ENCODE data around the gene CPA1. TPM values are rescaled to one million over a fixed set of nuclear protein-coding genes. Genes with fewer than 3 reads are reported as not detected.
A peak's percentile ranks its signal among the peaks of the same experiment; 100 is the strongest.

The CPA1 gene
- total RNA-seq, 1 donor from 2014 or later: not detected

DNA sequence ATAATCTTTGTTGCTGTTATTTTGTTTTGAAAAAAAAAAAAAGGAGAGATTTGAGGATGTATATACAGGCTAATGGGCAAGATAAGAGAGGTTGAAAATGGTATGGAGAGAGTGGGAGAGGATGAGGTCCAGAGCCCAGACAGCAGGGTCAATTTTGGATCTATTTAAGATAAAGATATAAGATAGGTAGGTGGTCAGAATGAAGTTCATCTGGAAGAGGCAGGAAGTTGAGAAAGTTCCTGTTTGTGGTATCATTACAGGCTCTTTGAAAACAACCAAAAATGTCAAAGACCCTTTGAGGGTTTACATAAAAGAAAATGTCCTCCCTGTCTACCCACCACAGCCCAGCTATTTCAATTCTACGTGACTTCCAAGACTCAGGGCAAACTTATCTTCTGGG, 53.0 kb downstream of the CPA1 start:
- no peaks in the 10 kb centered on the region for H3K27me3 Mint-ChIP-seq (ENCODE audit: unreplicated experiment)
- no peak overlapping the region for H3K27ac Mint-ChIP-seq (ENCODE audit: unreplicated experiment)
- H3K36me3 Mint-ChIP-seq (ENCODE audit: low read depth, unreplicated experiment): no peaks in the 10 kb centered on the region
- H3K4me1 Mint-ChIP-seq (ENCODE audit: unreplicated experiment): peaks cover 8% of the 10 kb centered on the region
- H3K4me3 Mint-ChIP-seq (ENCODE audit: unreplicated experiment): no peak overlapping the region
- TF ChIP-seq CTCF (IDR thresholded peaks at IDR 0.05; ENCODE audit: unreplicated experiment): no peak
- no peaks in the 10 kb centered on the region for H3K9me3 Mint-ChIP-seq (ENCODE audit: unreplicated experiment)
- no peak for DNase-seq (ENCODE audit: low spot score)

- no peaks in the 10 kb centered on the region for H3K9me3 Mint-ChIP-seq (ENCODE audit: unreplicated experiment)
- DNase-seq (ENCODE audit: low spot score): no peak
- no peaks in the 10 kb centered on the region for H3K36me3 Mint-ChIP-seq (ENCODE audit: low read depth, unreplicated experiment)
- no peak for TF ChIP-seq CTCF (IDR thresholded peaks at IDR 0.05; ENCODE audit: unreplicated experiment)
- peak overlapping the region; percentile 53 for H3K27ac Mint-ChIP-seq (ENCODE audit: unreplicated experiment)
- H3K27me3 Mint-ChIP-seq (ENCODE audit: unreplicated experiment): peaks cover 2% of the 10 kb centered on the region
- H3K4me3 Mint-ChIP-seq (ENCODE audit: unreplicated experiment): no peak overlapping the region
- H3K4me1 Mint-ChIP-seq (ENCODE audit: unreplicated experiment): peaks cover 15% of the 10 kb centered on the region
Measured at GRCh38 chr7:130435311-130435854, 55.1 kb downstream of the CPA1 start.

GRCh38 chr7:130436253-130436652, 56.0 kb downstream of the CPA1 start:
- H3K27me3 Mint-ChIP-seq (ENCODE audit: unreplicated experiment): peaks cover 3% of the 10 kb centered on the region
- no peak for TF ChIP-seq CTCF (IDR thresholded peaks at IDR 0.05; ENCODE audit: unreplicated experiment)
- peaks cover 15% of the 10 kb centered on the region for H3K4me1 Mint-ChIP-seq (ENCODE audit: unreplicated experiment)
- DNase-seq (ENCODE audit: low spot score): no peak
- no peak overlapping the region for H3K27ac Mint-ChIP-seq (ENCODE audit: unreplicated experiment)
- no peak overlapping the region for H3K4me3 Mint-ChIP-seq (ENCODE audit: unreplicated experiment)
- no peaks in the 10 kb centered on the region for H3K9me3 Mint-ChIP-seq (ENCODE audit: unreplicated experiment)
- H3K36me3 Mint-ChIP-seq (ENCODE audit: low read depth, unreplicated experiment): no peaks in the 10 kb centered on the region

Other genes with a start within 250 kb of the CPA1 start
- gene TMEM209, start 175.1 kb upstream of the CPA1 start, total RNA-seq (ENCODE audit: unreplicated experiment): 11.8 TPM
- gene SSMEM1, start 172.6 kb upstream of the CPA1 start, total RNA-seq (ENCODE audit: unreplicated experiment): not detected
- not detected for gene CPA2, start 113.6 kb upstream of the CPA1 start, total RNA-seq (ENCODE audit: unreplicated experiment)
- not detected for gene CPA4, start 87.3 kb upstream of the CPA1 start, total RNA-seq (ENCODE audit: unreplicated experiment)
- gene CPA5, start 35.7 kb upstream of the CPA1 start, total RNA-seq (ENCODE audit: unreplicated experiment): not detected
- 14.3 TPM for gene CEP41, start 60.5 kb downstream of the CPA1 start, total RNA-seq (ENCODE audit: unreplicated experiment)
- 72.2 TPM for gene MEST, start 111.6 kb downstream of the CPA1 start, total RNA-seq (ENCODE audit: unreplicated experiment)